HPDE6-E6E7 (cell line): ENCODE measurements around the gene WDFY2.

ENCODE experiments used
- DNase-seq: peaks from one replicate; pipeline ENCODE4 v3.0.0; 2011; ENCODE audit warnings: missing footprints; ENCODE audit errors: extremely low spot score

WDFY2 gene

DNA sequence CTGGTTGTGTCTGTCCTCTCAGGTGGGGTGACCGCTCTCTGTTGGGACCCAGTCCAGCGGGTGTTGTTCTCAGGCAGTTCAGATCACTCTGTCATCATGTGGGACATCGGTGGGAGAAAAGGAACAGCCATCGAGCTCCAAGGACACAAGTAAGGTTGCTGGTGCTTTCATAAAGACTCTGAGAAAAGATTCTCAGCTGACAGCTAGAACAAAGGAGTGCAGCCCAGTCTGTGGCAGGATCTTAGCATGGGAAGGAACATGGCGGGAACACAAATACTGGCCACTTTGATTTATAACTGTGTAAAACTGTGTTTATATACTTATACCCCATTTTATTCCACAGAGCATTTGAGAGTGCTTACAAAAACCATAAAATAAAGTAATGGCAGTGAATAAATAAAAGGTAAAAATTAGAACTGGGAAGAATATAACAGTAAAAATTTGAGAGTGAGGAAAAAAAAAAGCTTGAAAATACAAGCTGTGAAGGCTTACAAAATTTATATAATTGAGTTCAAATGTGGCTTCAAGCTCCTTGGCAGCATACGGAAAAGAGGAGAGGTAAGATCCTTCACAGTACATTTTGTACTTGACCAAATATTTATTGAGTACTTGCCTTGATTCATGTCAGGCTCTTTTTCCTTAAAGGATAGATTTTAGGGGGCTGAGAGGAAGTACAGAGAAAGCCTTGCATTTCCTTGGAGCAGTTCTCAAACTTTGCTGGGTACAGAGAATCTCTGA lies 154.9 kb downstream of the WDFY2 start:
- no peak for DNase-seq

DNA sequence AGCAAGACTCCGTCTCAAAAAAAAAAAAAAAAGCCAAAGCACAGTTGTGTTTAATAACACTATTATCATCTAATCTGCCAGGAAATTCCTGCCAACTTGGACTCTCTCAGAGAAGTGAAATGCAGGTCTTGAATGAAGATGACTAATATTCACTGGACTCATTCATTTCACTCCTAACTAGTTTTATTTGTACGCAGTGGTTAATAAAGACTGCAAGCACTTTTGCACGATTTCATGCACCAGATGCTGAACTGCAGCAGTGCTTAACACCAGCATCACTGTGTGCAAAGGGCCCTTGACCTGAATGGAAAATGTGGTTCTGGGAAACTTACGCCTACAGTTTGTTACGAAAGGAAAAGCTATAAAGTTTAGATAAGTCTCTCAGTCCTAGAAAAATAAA lies 156.4 kb downstream of the WDFY2 start:
- no peak for DNase-seq

GRCh38 chr13:51742031-51742430 lies 157.8 kb downstream of the WDFY2 start:
- no peak for DNase-seq

GRCh38 chr13:51742611-51743010 lies 158.3 kb downstream of the WDFY2 start:
- DNase-seq: no peak

DNA sequence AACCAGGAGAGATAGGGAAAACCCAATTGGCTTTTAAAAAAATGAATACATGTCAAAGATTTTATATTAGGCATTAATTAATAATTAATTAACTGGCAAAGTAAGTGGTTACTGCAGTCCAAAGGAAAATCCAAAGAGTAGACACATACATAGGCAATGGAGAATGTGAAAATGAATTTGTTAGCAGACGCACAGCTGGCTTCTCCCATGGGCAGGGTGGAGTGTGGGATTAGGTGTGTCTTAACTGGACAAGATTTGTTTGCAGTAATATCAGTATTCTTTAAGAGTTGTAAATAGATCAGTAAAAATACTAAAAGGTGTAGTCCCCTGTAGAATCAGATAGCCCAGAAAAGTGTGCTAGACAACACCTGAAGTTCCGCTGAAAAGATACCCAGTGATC lies 161.0 kb downstream of the WDFY2 start:
- no peak for DNase-seq

DNA sequence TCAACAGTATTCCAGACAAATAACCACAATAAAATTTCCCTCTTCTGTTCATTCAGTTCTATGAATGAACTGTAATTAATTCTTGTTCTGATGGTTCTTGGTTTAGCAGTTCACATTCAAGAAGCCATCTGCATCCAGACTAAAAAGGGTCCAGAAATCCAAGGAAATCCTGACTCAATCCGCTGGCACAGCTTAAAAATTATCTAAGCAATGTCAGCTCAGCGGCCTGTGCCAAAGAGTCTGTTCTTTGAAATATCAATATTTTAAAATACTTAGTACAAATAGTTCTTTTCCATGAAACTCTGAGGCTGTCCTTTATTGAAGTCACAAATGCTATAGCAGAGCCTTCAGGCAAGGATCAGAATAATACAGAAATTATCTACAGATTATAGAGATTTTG lies 162.5 kb downstream of the WDFY2 start:
- no peak for DNase-seq

- no peak for DNase-seq
Observed at GRCh38 chr13:51747438-51748434, 163.5 kb downstream of the WDFY2 start.

DNA sequence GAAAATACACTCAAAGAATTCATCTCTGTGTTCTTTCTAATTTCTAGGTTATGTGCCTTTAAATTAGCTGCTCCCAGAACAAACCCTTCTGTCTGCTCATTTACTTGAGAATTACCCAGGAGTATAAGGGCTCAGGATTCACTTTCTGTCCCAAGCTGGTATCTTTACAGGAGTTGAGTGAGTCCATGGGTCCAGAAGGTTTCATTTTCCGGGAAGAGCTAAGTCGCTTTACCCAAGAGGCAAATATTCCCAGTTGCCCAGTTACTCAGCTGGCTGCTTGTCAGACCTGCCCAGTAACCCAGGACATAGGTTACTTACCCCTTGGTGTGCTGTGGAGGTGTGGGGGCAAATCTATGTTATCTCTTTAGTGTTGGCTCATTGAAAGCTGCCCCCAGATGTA lies 172.4 kb downstream of the WDFY2 start:
- DNase-seq: no peak

GRCh38 chr13:51758691-51759090 lies 174.4 kb downstream of the WDFY2 start:
- DNase-seq: no peak

GRCh38 chr13:51759240-51759639 lies 175.0 kb downstream of the WDFY2 start:
- no peak for DNase-seq

DNA sequence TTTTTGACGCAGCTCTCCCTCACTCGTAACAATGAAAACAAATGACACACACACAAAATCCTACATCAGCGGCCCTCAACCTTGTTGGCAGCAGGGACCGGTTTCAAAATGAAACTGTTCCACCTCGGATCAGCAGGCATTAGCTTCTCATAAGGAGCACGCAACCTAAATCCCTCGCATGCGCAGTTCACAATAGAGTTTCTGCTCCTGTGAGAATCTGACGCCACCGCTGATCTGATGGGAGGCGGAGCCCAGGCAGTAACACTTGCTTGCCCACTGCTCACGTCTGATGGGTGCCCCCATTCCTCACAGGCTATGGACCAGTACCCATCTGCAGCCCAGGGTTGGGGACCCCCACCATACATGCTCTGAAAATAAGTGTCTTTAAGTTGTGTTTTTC lies 176.3 kb downstream of the WDFY2 start:
- no peak for DNase-seq

DNA sequence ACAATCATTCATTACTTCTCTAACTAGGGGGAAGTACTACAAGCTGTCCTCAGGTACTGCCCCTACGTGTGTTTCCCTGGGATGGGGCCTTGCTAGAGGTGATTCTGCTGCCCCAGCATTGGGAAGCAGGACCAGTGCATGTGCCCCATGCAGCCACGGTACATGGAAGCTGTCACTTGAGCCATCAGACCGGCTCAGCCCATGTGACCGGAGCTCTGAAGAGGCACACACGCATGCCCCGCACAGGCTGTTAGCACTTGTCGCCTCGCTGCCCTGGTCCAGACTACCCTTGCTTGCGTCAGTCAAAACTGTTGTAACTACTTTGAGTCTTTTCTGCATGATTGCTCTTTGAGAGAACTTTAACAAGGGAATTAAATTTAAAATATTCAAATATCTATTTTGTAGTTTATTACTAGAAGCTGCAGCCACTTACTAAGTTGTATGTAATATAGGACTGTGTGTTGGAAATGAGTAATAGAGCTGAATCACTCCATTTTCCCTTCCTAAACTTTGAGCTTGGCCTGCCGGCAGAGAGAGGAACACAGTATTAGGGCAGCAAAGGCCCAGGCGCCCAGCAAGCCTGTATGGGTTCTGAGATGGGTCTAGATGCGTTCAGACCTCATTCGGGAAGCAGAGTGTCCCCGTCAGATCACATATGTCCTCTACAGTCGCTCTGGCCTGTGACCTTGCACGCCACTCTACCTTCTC lies 177.5 kb downstream of the WDFY2 start:
- DNase-seq: no peak

DNA sequence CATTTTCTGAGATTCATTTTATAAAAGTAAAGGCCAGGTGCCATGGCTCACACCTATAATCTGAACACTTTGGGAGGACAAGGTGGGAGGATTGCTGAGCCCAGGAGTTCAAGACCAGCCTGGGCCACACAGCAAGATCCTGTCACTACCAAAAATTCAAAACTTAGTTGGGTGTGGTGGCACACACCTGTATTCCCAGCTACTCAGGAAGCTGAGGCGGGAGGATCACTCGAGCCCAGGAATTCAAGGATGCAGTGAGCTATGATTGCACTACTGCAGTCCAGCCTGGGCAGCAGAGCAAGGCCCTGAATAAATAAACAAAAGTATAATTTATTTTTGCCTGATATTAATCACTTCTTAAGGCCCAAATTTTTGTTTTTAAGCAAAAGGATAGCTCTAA lies 179.2 kb downstream of the WDFY2 start:
- no peak for DNase-seq

- DNase-seq: no peak
Observed at GRCh38 chr13:51764184-51765141, 180.2 kb downstream of the WDFY2 start.

DNA sequence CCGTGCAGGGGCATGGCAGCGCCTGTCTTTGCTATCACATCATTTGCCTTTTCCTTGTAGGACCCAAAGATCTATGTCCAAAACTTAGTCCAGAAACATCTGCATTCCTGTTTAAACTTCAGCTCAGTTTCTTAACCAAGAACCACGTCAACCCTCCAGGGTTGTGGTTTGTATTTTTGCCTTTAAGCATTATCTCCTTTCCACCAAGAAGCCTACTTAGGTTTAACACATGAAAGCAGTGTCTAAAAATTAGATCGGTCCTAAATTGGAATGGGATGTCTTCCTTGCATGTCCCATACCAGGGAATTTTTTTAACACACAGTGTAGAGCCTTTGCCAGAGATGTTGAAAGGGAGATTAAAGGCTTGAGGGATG lies 180.9 kb downstream of the WDFY2 start:
- DNase-seq: no peak

- DNase-seq: no peak
Observed at GRCh38 chr13:51767100-51767499, 182.8 kb downstream of the WDFY2 start.

- DNase-seq: no peak
Observed at GRCh38 chr13:51768378-51768921, 184.2 kb downstream of the WDFY2 start.

DNA sequence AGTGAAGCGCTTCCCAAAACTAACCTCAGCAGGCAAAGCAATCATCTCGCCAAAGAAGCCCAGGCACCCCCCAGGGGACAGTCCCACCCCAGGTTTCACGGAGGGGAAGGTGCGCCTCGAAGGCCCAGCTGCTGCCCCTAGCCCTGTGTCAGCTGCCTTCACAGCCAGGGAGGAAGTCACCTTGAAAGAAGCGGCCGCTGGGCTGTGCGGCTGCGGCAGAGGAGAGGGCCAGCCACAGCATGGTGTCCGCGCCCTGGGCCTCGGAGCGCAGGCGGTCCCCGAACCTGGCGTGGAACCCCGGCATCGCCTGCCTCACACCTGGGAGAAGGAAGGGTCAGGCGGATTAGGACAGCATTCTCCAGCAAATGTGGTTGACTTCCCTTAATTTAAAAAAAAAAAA lies 184.7 kb downstream of the WDFY2 start:
- no peak for DNase-seq

DNA sequence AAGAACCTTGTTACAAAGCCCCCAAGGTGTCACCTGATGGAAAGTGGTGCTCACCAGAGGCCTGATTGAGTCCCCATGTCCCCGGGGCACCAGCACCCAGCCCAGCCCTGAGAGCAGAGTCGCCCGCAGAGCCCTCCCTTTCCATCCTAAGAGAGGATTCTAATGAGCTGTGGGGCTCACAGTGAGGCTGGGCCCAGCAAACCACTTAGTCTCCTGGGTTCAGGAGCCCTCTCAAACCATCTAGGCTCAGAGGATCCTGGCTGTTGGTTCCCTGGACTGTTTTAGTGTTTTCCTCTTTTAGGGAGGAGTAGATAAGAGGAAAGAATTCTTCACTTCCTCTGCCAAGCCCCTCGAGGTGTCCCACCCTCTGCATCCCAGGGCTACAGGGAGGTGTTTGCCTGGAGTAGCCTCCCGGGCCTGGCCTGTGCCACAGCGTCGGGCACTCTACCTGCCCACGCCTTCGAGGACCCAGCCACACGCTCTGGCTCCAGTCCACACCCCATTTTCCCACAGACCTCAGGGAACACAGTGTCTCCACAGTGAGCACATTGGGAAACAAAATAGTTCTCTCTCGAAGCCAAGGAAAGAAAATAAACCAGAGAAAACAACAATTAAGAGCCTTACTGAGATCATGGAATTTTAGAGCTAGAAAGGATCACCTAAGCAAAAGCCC lies 185.3 kb downstream of the WDFY2 start:
- no peak for DNase-seq

DNA sequence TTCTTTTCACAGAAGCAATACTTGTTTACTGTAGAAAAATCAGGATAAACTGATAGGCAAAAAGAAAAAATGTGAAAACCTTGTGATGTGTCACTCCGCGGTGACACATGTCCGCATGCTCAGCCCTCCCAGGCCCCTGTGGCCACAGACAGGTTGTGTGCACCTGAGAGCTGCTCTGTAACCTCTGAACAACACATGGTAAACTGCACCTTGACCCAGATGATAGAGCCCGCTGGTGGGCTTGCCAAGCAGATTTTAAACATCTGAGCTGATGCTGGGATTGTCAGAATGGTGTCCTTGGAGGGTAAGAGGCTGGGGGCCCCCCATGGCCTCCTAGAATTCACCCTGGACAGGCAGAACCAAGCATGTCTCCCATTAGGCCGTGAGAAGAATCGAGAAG lies 185.9 kb downstream of the WDFY2 start:
- DNase-seq: no peak
